HL-60 (cell line): ENCODE results near the gene TMEM53.

Source experiments
- DNase-seq, 2 experiments: peaks; one replicate each; pipeline ENCODE4 v3.0.0-alpha.2; 2010 to 2020; ENCODE audit warnings: low read depth in 1 of 2, low spot score in 1 of 2
- H3K27ac ChIP-seq: fragments of 250-450 bp; sonication (Bioruptor Pico); replicated peaks from 2 replicates; pipeline ENCODE4 v1.5.1; 2020; ENCODE audit warnings: mild to moderate bottlenecking, moderate library complexity
- H3K27me3 ChIP-seq: fragments of 250-450 bp; sonication (Bioruptor Pico); 2 replicates; pipeline ENCODE4 v1.5.1; 2021; ENCODE audit warnings: mild to moderate bottlenecking, moderate library complexity; ENCODE audit not compliant: insufficient read depth, poor library complexity, severe bottlenecking
- H3K4me3 ChIP-seq: replicated peaks from 2 replicates; pipeline ENCODE4 v1.5.1; 2011; ENCODE audit warnings: mild to moderate bottlenecking, control low read depth, low read length; ENCODE audit not compliant: insufficient read depth
- CTCF ChIP-seq: IDR thresholded peaks from one replicate; pipeline ENCODE4 v1.5.1; 2011; ENCODE audit warnings: low read length, control low read depth, inconsistent platforms; ENCODE audit not compliant: insufficient read depth
- GABPA ChIP-seq: IDR thresholded peaks from 2 replicates; pipeline ENCODE4 v1.6.1; 2012; ENCODE audit warnings: low read depth
- POLR2AphosphoS5 ChIP-seq: IDR thresholded peaks from 2 replicates; pipeline ENCODE4 v1.6.1; 2012; ENCODE audit warnings: low read depth
- REST ChIP-seq: IDR thresholded peaks from 2 replicates; pipeline ENCODE4 v1.6.1; 2012; ENCODE audit warnings: low read depth; ENCODE audit not compliant: insufficient replicate concordance
- SPI1 ChIP-seq: IDR thresholded peaks from 2 replicates; pipeline ENCODE4 v1.6.1; 2012; ENCODE audit warnings: low read depth, mild to moderate bottlenecking, borderline replicate concordance

Gene TMEM53

GRCh38 chr1:44661781-44662682 is 12.2 kb downstream of the TMEM53 start:
- H3K27ac ChIP-seq: no peak overlapping the region
- DNase-seq: no peak
- no peaks in the 10 kb centered on the region for H3K27me3 ChIP-seq
- no peak for TF ChIP-seq SPI1
- TF ChIP-seq GABPA: no peak
- TF ChIP-seq POLR2AphosphoS5: no peak
- no peak overlapping the region for H3K4me3 ChIP-seq

GRCh38 chr1:44660176-44660575 is 14.1 kb downstream of the TMEM53 start:
- no peak overlapping the region for H3K27ac ChIP-seq
- TF ChIP-seq REST (no peak), POLR2AphosphoS5 (no peak), SPI1 (no peak), GABPA (no peak), CTCF (no peak)
- H3K27me3 ChIP-seq: no peaks in the 10 kb centered on the region
- H3K4me3 ChIP-seq: no peak overlapping the region
- no peak for DNase-seq

- no peak for DNase-seq
- no peaks in the 10 kb centered on the region for H3K27me3 ChIP-seq
- H3K4me3 ChIP-seq: no peak overlapping the region
- TF ChIP-seq POLR2AphosphoS5 (no peak), REST (no peak), GABPA (no peak), CTCF (no peak), SPI1 (no peak)
- H3K27ac ChIP-seq: no peak overlapping the region
Observed at GRCh38 chr1:44659566-44659965, 14.7 kb downstream of the TMEM53 start.

GRCh38 chr1:44655609-44656008 is 18.7 kb downstream of the TMEM53 start:
- Histone ChIP-seq H3K4me3 (no peak overlapping the region), H3K27me3 (no peaks in the 10 kb centered on the region), H3K27ac (no peak overlapping the region)
- DNase-seq: peak in 1 of 2 experiments; percentile 29
- TF ChIP-seq SPI1 (no peak), CTCF (peak; percentile 97)
